Right kidney (tissue), 1 donor: ENCODE measurements around the gene SMAD6.

Experiments
- DNase-seq: peaks from one replicate; pipeline ENCODE4 v3.0.0-alpha.2; 2016

Gene SMAD6

GRCh38 chr15:66740802-66741201, 38.8 kb downstream of the SMAD6 start:
- no peak for DNase-seq

GRCh38 chr15:66741646-66742045, 39.6 kb downstream of the SMAD6 start:
- DNase-seq, result no peak

- no peak for DNase-seq
These were observed 40.2 kb downstream of the SMAD6 start for GRCh38 chr15:66742286-66742685.

- no peak for DNase-seq
These were observed 41.2 kb downstream of the SMAD6 start for GRCh38 chr15:66743204-66743603.

- DNase-seq, result no peak
These were observed 41.9 kb downstream of the SMAD6 start for GRCh38 chr15:66743703-66744536.

- DNase-seq, result no peak
These were observed 42.7 kb downstream of the SMAD6 start for GRCh38 chr15:66744610-66745279.

- no peak for DNase-seq
These were observed 43.6 kb downstream of the SMAD6 start for GRCh38 chr15:66745530-66746230.

GRCh38 chr15:66746231-66746605, 44.2 kb downstream of the SMAD6 start:
- DNase-seq, result no peak

- no peak for DNase-seq
These were observed 45.2 kb downstream of the SMAD6 start for GRCh38 chr15:66747223-66747622.

GRCh38 chr15:66747886-66748707, 46.1 kb downstream of the SMAD6 start:
- DNase-seq, result no peak

GRCh38 chr15:66748708-66749035, 46.6 kb downstream of the SMAD6 start:
- DNase-seq, result no peak

- no peak for DNase-seq
These were observed 48.0 kb downstream of the SMAD6 start for GRCh38 chr15:66749841-66750575.

GRCh38 chr15:66750609-66751008, 48.6 kb downstream of the SMAD6 start:
- DNase-seq, result no peak

- no peak for DNase-seq
These were observed 49.5 kb downstream of the SMAD6 start for GRCh38 chr15:66751579-66751978.

GRCh38 chr15:66752078-66752477, 50.0 kb downstream of the SMAD6 start:
- no peak for DNase-seq

- DNase-seq, result no peak
These were observed 51.8 kb downstream of the SMAD6 start for GRCh38 chr15:66753687-66754377.

GRCh38 chr15:66754789-66755188, 52.8 kb downstream of the SMAD6 start:
- DNase-seq, result no peak

GRCh38 chr15:66755298-66756068, 53.4 kb downstream of the SMAD6 start:
- no peak for DNase-seq

GRCh38 chr15:66756295-66756694, 54.3 kb downstream of the SMAD6 start:
- DNase-seq, result no peak

- DNase-seq, result no peak
These were observed 55.0 kb downstream of the SMAD6 start for GRCh38 chr15:66757030-66757429.
